PC-9 (cell line): ENCODE data around the gene SLC27A1.

Source experiments
- CTCF ChIP-seq: fragments of 200-600 bp; sonication (generic); conservative IDR thresholded peaks from 2 replicates; pipeline ENCODE4 v1.6.1; 2017; ENCODE audit warnings: mixed run types, antibody characterized with exemption, mild to moderate bottlenecking, moderate library complexity
- EZH2 ChIP-seq: fragments of 200-600 bp; sonication (generic); IDR thresholded peaks from 2 replicates; pipeline ENCODE4 v1.8.0; 2017; ENCODE audit warnings: antibody characterized with exemption, low read depth

GRCh38 chr19:17460372-17461230 is 9.7 kb upstream of the SLC27A1 start, which contains the start of gene NXNL1:
- TF ChIP-seq CTCF: no peak
- no peak for TF ChIP-seq EZH2
